HG03097 (cell line): ENCODE data around the gene SNAPC5.
"Not testable (repeated sequence)": the region's sequence is repeated elsewhere in the genome, so short reads cannot be mapped to it uniquely, and the experiment has no call there.

ENCODE experiments used
- ATAC-seq: cut with Tn5 transposase; IDR thresholded peaks from one replicate; pipeline ENCODE4 v1.9.1; 2021; ENCODE audit not compliant: unreplicated experiment, low FRiP score

Gene SNAPC5

GRCh38 chr15:66461294-66461693 lies 36.3 kb downstream of the SNAPC5 start:
- ATAC-seq = not testable (repeated sequence)

- ATAC-seq = no peak
Observed at GRCh38 chr15:66459818-66460615, 37.5 kb downstream of the SNAPC5 start.

GRCh38 chr15:66456211-66456610 lies 41.4 kb downstream of the SNAPC5 start:
- no peak for ATAC-seq

GRCh38 chr15:66454143-66454542 lies 43.4 kb downstream of the SNAPC5 start:
- ATAC-seq = no peak

- no peak for ATAC-seq
Observed at GRCh38 chr15:66452971-66453580, 44.5 kb downstream of the SNAPC5 start.

- ATAC-seq = no peak
Observed at GRCh38 chr15:66452420-66452819, 45.1 kb downstream of the SNAPC5 start.
